T follicular helper cell (primary cell): ENCODE measurements around the gene FOXJ3.

Experiments used
- DNase-seq: peaks from one replicate; pipeline ENCODE4 v3.0.0-alpha.2; 2020; ENCODE audit warnings: low read depth

Gene FOXJ3

DNA sequence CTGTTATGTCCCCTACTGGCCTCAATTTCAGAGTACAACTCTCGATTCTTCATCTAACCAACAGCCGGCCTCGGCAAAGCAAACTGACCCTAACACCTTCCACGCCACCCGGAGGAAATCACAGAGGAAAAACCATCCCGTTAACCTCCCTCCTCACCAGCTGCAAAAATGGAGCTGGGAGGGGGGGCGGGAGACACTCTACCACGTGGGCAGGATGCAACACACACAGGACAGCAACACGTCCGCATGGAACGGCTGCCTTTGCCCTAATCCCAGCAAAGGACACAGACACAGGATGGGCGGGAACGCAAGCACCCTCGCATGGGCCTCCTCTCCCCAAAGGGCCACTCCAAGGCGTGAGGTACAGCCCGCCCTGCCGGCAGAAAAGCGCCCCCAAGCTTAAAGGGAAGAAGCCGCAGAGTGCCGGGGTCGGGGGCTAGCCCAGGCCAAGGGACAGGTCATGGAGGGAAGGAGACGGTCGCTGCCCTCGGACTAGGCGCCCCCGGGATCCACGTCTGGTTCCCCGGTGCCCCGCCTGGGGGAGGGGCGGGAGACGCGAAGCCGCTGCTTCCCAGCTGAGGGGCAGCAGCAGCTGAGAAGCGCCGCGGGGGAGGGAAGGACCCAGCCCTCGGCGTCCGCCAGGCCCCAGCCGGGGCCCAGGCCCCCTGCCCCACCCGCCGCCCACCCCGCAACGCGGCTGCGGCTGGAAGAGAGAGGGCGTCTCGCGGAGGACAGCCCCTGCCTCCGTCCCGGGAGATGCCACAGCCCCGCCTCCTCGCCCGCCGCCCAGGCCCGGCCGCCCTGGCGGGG is 590 bp downstream of the FOXJ3 start:
- DNase-seq, result peak; percentile 9

DNA sequence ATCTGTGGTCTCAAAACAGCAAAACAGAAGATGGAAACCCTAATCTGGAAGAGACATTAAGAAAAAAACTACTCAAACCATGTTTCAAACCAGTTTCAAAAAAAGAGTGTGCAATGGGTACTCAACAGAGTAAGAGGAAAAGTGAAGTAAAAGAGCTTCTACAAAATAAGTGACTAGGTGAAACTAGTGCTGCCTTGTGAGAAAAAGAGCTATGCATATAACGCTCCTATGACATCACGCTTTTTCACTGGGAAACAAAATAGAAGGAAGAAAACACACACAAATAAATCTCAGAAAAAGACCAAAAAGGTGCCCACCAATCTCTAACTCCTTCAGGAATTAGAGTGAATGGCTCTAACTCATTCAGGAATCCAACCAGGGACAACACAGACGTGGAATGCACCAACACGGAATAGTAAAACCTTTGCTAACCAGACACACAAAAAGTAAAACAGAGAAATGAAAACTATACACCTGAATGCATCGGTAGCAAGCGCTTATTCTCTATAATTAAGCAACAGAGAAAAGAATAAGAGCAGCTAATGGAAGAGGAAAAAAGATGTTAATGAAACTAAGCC is 1.3 kb downstream of the FOXJ3 start:
- DNase-seq, result no peak

DNA sequence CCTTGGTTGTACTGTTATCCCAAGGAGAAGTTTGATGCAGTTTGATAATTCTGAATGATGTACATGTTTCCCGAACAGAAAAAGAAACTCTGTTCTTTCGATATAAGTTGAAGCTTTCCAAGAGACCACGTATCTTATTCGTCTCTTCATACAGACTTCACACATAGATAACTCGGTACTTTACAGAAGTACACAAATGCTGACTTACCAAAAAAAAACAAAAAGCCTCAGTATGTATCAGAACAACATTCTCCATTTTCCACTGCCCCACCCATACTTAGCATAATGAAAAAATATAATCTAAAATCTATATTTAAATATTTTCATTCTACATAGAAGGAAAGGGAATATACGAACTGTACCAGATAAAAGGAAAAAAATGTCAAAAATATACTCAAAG is 2.2 kb downstream of the FOXJ3 start:
- DNase-seq, result no peak

DNA sequence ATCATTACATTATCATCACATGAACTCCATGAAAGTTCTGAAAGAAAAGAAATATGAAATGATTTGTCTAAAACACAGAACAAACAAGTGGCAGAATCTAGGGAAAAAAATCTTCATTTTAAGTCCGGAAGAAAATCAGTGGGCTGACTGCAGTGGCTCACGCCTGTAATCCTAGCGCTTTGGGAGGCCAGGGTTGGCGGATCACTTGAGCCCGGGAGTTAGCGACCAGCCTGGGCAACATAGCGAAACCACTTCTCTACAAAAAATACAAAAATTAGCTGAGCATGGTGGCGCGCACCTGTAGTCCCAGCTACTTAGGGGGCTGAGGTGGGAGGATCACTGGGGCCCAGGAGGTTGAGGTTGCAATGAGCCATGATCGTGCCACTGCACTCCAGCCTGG is 4.8 kb downstream of the FOXJ3 start:
- no peak for DNase-seq

DNA sequence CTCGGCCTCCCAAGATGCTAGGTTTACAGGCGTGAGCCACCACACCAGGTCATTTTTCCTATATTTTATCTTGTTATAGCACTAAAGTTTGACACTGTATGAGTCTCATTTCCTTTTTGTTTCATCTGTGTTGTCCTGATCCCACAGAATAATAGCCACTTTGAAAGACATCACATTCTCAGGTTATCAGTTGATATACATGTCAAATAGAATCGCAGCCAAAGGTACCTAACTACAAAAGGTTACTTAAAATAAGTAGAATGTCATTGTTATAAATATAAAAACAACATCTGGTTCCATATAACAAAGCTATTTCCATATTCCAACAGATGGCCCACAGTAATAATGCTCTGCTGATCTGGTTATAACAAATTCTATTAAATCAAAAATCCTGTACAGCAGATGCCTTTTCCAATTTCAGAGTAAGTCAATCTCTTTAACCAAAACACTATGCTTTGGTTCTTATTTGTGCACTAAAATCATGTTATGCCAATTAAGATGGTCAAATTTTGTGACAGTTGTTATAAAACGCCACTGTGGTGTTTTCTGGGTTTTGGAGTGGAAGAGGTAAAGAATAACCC is 6.0 kb downstream of the FOXJ3 start:
- no peak for DNase-seq

DNA sequence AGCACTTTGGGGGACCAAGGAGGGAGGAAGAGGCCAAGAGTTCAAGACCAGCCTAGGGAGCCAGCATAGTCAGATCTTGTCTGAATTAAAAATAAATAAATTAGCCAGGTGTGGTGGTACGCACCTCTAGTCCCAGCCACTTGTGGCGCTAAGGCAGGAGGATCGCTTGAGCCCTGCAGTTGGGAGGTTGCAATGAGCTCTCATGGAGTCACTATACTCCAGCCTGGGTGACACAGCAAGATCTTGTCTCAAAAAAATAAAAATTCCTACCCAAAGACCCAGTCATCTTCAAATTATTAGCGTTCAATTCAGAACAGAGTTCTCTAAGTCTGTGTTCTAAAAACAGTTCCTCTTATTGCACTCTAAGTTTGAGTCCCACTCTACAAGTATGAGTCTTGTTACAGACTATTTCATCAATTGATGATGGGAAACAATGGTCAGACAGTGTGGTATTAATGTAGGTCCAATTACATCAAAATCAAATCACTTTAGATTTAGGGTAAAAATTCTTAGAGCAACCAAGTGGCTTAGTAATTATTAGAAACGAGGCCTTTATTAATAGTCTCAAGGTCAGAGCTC is 6.9 kb downstream of the FOXJ3 start:
- no peak for DNase-seq

DNA sequence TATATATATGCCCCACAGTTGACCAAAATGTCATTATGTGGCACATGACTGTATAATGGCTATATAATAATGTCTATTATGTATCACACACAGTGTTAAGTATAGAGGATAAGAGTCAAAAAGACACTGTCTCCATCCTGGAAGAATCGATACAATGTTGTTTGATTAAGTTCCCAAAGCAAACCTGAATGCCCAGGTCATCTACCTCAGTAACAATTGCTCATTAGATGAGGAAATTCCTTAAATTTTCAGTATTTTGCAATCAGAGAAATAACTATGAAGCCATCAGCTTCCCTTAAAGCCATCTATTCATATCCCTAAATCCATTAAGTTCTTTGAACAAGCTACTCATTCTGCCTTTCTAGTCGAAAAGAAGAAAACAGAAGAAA is 10.0 kb downstream of the FOXJ3 start:
- no peak for DNase-seq

DNA sequence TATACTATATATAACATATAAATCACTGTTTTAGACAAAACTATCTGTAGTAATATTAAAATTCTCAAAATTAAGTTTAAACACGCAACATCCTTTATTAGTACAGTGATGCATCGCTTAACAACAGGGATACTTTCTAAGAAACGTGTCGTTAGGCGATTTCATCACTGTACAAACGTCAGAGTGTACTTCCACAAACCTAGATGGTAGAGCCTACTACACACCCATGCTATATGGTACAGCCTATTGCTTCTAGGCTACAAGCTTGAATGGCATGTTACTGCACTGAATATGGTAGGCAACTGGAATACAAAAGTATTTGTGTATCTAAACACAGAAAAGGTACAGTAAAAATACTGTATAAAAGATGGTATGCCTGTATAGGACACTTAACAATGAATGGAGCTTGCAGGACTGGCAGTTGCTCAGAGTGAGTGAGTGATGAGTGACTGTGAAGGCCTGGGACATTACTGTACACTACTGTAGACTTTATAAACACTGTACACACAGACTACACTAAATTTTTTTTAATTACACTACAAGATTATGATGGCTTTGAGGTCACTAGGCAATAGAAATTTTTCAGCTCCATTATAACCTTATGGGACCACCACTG is 10.5 kb downstream of the FOXJ3 start:
- no peak for DNase-seq

DNA sequence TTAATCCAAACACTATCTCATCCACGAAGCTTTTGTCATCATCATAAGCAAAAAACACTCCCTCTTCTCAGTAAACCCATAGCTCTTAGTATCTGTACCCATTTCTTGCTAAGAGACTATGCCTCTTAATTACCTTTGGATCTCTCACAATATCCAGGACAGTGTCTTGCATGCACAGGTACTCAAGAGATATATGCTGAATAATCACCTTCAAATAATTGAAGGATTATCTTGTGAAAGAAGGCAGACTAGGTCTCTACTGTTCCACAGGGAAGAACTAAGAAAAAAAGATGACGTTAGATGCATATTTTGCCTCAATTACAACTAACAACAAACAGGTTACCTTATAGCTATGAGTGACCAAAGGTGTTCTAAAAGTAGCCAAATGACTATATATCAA is 11.5 kb downstream of the FOXJ3 start:
- no peak for DNase-seq

DNA sequence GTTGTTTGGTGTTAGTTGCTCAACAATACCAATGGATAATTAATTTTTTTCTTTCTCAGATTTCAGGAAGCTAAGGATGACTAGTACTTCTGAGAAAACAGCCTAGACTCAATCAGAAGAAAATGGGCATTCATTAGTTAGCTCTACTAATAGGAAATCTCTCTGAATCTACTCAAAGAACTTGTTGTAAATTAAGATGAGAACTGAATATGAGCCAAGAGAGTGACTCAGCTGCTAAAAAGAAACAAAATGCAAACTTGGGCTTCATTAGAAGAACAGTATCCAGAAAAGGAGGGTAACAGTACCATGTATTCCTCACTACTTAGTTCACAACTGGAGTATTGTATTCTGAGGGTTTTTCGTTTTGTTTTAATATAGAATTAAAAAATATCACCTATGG is 12.5 kb downstream of the FOXJ3 start:
- DNase-seq, result no peak

DNA sequence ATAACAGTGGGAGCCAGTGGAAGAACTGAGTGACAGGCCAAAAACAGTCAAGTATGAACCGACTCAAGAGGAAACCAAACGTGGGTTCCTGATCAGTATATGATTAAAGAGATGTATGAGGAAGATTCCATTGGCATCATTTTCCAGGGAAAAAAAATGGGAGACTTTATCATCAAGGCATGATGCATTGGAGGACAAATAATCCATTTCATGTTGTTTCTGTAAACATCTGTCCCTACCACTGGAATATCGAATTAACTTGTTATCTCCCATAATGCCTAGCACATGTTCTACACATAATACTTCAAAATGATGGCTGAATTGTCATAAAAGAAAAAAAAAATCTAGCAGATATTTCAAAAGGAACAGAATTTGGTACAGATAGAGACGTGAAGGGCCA is 13.3 kb downstream of the FOXJ3 start:
- no peak for DNase-seq

DNA sequence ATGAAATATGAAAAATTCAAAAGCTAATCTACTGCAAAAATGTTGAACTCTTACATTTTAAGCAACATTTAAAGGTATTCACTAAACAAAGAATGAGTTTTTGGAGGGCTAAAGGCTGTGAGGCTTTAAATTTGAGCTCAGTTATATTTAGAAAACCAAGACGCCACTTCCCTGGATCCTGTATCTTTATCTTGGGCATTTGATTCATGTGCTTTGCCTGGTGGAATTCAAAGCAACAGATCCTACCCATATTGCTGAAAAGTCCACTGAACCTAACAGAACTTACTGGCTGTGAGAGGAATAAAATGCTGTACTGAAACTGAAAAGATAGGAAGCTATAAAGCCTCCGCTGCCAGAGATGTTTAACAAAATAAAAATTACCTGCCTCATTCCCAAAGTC is 14.3 kb downstream of the FOXJ3 start:
- DNase-seq, result no peak

DNA sequence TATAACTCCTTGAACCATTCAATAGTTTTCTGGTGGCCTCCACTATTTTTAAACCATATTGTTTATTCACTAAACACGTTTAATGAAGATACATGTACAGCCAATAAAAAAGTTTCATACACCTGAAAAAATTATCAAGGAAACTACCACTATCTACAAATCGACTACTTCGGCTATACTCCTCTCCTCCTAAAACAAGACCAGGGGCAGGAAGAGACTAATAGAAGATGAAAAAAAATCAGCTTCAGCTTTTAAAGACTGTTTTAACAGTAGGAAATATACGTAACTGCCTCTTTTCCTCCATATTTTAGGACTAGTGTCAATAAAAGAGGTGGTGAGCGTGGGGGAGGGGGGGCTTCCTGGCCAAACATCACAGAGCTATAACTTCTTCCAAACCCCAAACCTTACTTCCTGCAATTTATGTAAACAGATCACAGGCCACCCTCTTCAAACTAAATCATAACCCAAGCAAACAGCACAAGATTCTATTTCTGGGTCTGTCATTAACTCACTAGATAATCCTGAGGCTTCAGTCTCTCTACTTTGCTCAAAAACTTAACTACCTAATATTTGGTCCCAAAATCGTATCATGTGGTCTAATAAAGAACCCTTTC is 15.1 kb downstream of the FOXJ3 start:
- peak; percentile 24 for DNase-seq

DNA sequence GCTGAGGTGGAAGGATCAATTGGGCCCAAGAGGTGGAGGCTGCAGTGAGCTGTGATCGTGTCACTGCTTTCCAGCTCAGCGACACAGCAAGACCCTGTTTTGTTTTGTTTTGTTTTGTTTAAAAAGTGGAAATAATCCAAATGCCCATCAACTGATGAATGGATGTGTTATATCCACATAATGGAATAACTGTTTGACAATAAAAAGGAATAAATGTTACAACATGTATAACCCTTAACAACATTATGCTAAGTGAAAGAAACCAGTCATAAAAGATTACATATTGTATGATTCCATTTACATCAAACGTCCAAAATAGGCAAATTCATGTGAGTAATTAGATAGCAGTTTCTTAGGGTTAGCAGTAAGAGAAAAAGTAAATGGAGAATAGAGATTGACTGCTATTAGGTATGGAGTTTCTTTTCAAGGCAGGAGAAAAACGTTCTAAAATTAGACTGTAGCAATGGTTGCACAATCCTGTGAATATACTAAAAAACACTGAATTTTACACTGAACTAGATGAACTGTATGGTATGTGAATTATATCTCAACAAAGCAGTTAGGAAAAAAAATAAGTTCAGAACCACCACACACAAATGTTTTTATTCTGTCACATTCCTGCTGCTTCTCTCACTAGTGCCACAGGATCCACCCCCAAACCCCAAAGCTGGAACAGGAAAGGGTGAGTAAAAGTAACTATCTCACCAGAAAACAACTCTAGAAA is 15.7 kb downstream of the FOXJ3 start:
- DNase-seq, result no peak

DNA sequence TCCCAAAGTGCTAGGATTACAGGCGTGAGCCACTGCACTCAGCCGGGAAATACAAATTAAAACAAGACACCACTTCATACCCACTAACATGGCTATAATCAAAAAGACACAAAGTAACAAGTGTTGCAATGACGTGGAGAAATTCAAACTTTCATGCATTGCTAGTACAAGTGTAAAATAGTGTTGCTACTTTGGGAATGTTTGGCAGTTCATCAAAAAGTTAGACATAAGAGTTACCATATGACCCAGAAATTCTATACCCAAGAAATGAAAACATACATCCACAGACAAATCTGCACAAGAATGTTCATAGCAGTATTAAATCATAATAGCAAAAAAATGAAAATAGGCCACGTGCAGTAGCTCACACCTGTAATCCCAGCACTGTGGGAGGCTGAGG is 16.4 kb downstream of the FOXJ3 start:
- no peak for DNase-seq

DNA sequence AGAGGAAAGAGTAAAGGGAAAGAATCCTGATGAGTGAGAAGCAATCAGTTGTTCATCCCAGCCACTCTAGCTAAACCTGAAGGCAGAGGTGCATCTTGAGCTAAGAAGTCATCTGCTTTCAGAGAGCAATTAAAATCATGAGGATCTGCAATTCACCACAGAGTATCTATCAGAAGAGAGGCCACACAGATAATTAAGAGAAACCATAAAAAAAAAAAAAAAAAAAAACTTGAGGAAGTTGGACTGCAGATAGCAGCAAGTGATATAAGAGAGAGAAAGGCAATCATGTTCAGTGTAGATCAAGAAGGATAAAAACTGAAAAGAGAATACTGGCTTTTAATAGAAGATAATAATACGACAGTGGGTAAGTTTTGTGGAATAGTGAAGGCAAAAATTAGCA is 17.7 kb downstream of the FOXJ3 start:
- DNase-seq, result no peak

DNA sequence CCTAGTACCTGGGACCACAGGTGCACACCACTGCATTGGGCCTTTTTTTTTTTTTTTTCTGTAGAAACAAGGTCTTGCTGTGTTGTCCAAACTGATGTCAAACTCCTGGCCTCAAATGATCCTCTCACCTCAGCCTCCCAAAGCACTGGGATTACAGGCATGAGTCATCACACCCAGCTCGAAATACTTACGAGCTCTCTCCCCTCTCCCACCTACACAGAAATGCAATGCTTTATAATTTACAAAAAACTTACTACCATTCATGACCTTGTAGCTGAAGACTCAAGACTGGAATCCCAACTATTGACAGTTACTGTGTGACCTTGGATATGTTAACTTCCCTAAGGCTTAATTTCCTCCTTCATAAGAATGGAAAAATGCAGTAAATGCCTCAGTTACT is 18.7 kb downstream of the FOXJ3 start:
- no peak for DNase-seq

DNA sequence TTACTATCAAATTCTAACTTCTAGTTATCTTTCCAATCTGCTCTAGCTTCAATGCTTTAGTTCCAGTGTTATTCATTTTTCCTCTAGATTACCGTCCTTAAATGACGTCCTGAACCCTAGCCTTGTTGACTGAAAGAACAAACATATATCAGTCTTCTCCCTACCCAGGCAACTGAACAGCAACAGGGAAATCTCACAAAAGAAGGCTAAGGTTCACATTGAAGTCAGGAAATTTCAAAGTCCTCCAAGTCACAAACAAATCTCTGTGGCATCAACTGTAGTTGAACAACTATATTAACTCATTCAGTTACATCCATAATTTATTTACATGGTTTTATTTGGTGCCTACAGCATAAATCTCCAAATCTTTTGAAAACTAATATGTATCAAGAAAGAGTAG is 19.5 kb downstream of the FOXJ3 start:
- no peak for DNase-seq

DNA sequence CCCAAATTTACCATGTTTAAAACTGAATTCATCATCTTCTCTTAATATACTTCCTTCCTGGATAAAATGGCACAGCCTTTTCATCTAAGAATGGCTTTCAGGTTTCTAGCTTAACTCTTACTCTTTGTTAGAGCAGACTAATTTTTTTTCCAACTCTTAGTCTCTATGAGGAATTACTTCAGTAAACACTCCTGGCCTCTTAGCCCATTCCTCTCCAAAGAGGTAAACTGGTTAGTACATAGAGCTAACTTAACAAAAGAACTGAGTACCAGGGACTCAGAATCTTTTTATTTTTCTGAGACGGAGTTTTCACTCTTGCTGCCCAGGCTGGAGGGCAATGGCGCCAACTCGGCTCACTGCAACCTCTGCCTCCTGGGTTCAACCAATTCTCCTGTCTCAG is 21.1 kb downstream of the FOXJ3 start:
- no peak for DNase-seq

DNA sequence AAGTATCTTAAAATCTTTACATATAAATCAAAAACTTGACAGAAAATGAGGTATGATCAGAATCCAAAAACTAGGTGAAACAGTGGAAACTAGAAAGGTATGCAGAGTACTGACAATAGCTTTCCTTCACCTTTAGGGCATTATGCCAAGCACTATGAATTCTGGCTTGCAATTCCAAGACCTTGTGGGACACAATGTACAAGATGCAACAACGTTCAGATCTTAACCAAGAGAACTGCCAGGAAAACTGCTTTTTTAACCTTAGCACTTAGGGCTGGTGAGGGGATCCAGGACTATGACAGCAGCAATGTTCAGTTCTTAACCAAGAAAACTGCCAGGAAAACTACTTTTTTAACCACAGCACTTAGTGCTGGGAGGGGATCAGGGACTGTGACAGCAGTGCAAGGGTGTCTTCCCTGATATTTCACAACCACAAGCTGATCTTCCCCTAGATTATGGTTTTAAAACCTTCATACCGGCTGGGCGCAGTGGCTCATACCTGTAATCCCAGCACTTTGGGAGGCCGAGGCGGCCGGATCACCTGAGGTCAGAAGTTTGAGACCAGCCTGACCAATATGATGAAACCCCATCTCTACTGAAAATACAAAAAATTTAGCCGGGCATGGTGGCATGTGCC is 22.3 kb downstream of the FOXJ3 start:
- no peak for DNase-seq

DNA sequence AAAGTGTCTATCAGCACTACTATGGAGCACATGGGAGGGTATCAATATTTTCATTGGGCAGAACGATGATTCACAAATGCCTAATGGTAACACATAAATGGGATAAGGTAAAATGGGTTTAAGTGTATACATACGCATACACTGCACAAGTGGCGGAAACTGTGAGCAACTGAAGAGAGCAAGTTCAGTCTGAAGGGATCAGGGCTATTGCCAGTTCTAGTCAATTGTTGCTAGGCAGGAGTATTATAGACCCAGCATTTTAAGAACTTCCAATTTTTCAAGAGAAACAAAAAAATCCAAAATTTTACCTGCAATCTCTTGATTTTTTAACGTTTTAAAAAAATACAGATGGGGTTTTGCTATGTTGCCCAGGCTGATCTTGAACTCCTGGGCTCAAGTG is 23.1 kb downstream of the FOXJ3 start:
- no peak for DNase-seq
